GM12873 (cell line): ENCODE data around the gene ZMAT3.

Experiments used
- TF ChIP-seq, protein P1 (sequence below): IDR thresholded peaks from 2 replicates; pipeline ENCODE4 v1.5.1; 2012; ENCODE audit warnings: low read depth, mild to moderate bottlenecking, moderate library complexity, low read length, control low read depth; ENCODE audit not compliant: insufficient read depth; ENCODE audit errors: missing control alignments

Gene ZMAT3

GRCh38 chr3:179027326-179027900, 44.2 kb downstream of the ZMAT3 start:
- TF ChIP-seq, protein P1, sequence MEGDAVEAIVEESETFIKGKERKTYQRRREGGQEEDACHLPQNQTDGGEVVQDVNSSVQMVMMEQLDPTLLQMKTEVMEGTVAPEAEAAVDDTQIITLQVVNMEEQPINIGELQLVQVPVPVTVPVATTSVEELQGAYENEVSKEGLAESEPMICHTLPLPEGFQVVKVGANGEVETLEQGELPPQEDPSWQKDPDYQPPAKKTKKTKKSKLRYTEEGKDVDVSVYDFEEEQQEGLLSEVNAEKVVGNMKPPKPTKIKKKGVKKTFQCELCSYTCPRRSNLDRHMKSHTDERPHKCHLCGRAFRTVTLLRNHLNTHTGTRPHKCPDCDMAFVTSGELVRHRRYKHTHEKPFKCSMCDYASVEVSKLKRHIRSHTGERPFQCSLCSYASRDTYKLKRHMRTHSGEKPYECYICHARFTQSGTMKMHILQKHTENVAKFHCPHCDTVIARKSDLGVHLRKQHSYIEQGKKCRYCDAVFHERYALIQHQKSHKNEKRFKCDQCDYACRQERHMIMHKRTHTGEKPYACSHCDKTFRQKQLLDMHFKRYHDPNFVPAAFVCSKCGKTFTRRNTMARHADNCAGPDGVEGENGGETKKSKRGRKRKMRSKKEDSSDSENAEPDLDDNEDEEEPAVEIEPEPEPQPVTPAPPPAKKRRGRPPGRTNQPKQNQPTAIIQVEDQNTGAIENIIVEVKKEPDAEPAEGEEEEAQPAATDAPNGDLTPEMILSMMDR, result no peak

DNA sequence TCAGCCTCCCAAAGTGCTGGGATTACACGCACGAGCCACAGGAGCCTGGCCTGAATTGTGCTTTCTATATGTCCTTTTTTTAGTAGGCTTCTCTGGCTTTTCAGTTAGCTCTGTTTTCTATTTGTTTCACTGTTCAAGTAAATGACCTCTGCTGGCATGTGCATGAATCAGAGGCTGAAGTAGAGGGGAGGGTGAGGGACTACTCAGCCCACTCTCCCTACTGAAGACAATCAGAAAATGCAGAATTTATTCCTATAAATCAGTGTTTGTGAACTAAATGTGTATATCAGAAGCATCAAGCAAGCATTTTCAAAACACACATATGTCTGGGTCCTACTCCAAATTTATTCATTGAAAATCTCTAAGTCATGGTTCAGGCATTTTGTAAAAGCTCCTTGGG, 45.0 kb downstream of the ZMAT3 start:
- TF ChIP-seq, protein P1, result no peak

GRCh38 chr3:179021119-179021903, 50.3 kb downstream of the ZMAT3 start:
- TF ChIP-seq, protein P1, result no peak

DNA sequence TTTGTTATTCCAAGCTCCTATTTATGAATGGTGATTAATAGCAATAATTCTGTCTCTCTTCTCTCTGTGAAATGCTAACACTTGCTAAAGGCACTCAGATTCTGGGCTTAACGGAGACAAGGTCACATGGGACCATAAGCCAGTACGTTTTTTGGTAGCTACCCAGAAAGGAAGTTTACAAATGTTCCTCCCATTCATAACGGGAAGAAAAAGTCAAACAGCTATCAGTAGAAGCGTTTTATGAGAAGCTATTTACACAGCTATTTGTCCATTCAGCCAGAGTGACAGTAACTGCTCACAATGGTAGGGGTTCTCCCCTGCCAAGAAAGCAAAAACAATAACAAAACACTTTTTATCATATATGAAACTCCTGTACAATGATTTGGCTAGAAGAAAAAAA, 51.5 kb downstream of the ZMAT3 start:
- TF ChIP-seq, protein P1, result no peak

DNA sequence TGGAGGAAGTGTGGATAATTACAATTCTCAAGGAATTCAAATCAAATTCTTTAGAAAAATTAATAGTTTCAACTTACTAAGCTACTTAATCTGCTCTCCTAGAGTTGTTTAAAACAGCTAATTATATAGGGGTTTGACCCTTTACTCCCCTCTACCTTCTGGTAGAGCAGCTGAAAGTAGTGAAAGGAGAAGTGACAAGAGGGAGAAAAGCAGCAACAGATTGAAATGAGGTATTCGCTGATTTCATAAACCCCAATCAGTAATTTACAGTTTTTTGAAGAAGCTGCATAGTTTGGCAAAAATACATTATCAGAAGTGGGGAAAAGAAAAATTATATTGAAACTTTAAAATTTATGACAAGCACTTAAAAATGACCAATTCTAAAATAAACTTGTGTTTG, 52.8 kb downstream of the ZMAT3 start:
- TF ChIP-seq, protein P1, result no peak

GRCh38 chr3:179016979-179017670, 54.5 kb downstream of the ZMAT3 start:
- TF ChIP-seq, protein P1, result no peak

- TF ChIP-seq, protein P1, result peak; percentile 68
Observed at GRCh38 chr3:179015551-179016020, 56.0 kb downstream of the ZMAT3 start.
